Spleen (tissue), 11 donors: Measurements from ENCODE around the gene EZR. TPM values are rescaled to one million over a fixed set of nuclear protein-coding genes. Genes with fewer than 3 reads are reported as not detected.

Experiments
- DNase-seq: peaks from one replicate; pipeline ENCODE4 v3.0.0-alpha.2; 2020
- H3K27ac ChIP-seq, 8 donors: fragments of 200-600 bp; sonication (generic) in 7 of 8; 1 replicate in 4 of 8; 2 replicates in 4 of 8; pipeline versions ENCODE4 v1.5.0 to v1.8.0; 2016 to 2021; ENCODE audit warnings: inconsistent platforms in 4 of 8, mild to moderate bottlenecking in 4 of 8, moderate library complexity in 1 of 8
- H3K27me3 ChIP-seq, 7 donors: fragments of 200-600 bp; sonication (generic) in 6 of 7; replicated peaks in 1 of 7; 1 replicate in 4 of 7; 2 replicates in 3 of 7; pipeline versions ENCODE4 v1.5.0 to v1.8.0; 2016 to 2021; ENCODE audit warnings: inconsistent platforms in 3 of 7, mild to moderate bottlenecking in 1 of 7
- H3K36me3 ChIP-seq, 6 donors: fragments of 200-600 bp; sonication (generic) in 5 of 6; 1 replicate in 4 of 6; 2 replicates in 2 of 6; pipeline versions ENCODE4 v1.5.0 to v1.8.0; 2016 to 2021; ENCODE audit warnings: inconsistent platforms in 2 of 6
- H3K4me1 ChIP-seq, 6 donors: fragments of 200-600 bp; sonication (generic) in 5 of 6; 1 replicate in 3 of 6; 2 replicates in 3 of 6; pipeline versions ENCODE4 v1.5.0 to v1.8.0; 2016 to 2021; ENCODE audit warnings: inconsistent platforms in 3 of 6
- H3K4me3 ChIP-seq, 8 donors: fragments of 200-600 bp; sonication (generic) in 7 of 8; 1 replicate in 4 of 8; 2 replicates in 4 of 8; pipeline versions ENCODE4 v1.5.0 to v1.8.0; 2016 to 2021; ENCODE audit warnings: inconsistent platforms in 4 of 8, mild to moderate bottlenecking in 4 of 8, moderate library complexity in 2 of 8
- H3K9me3 ChIP-seq, 8 donors: fragments of 200-600 bp; sonication (generic) in 7 of 8; 1 replicate in 4 of 8; 2 replicates in 4 of 8; pipeline versions ENCODE4 v1.5.0 to v1.8.0; 2016 to 2021; ENCODE audit warnings: inconsistent platforms in 4 of 8
- POLR2A ChIP-seq, 3 donors: fragments of 450-650 bp; IDR thresholded peaks; one replicate each; pipeline ENCODE4 v1.5.1; 2017; ENCODE audit warnings: antibody characterized with exemption in 3 of 3, mild to moderate bottlenecking in 1 of 3
- POLR2AphosphoS5 ChIP-seq, 3 donors: sonication (generic); formaldehyde crosslinking; IDR thresholded peaks; one replicate each; pipeline ENCODE4 v1.5.1; 2017; ENCODE audit warnings: antibody characterized with exemption in 3 of 3
- WGBS, 5 donors: extraction: QIAGEN DNeasy Blood & Tissue Kit in 3 of 5; methylation state at CpG; one replicate each; pipeline versions ENCODE4 v1.1.5 to v1.1.7; 2013 to 2018; 5-methylcytosine and 5-hydroxymethylcytosine counted together
- intact Hi-C: fragments of 100-400 bp; cut with DNase I; formaldehyde crosslinking; loops from one replicate; pipeline ENCODE4 v1.15.0; 2023; ENCODE audit warnings: low total_unique reads
- polyA plus RNA-seq, 3 donors: library from polyadenylated mRNA; stranded (reverse); fragments of 200-250 nt; gene quantifications; one replicate each; pipeline ENCODE4 v1.2.1, GENCODE V29; 2013
- total RNA-seq, 7 donors: library from RNA; depleted of rRNA in 3 of 7; stranded (reverse); fragments of >200 nt in 3 of 7; fragmentation: NEBNext Ultra II Directional in 4 of 7; extraction: Animal tissue kit (Norgen Biotek cat#: 25700) in 4 of 7; gene quantifications; one replicate each; pipeline versions ENCODE4 v1.1.0 to v1.2.1, GENCODE V29; 2016 to 2021
- TF ChIP-seq, protein P1 (sequence below), 11 experiments: fragments of 200-600 bp in 7 of 11; fragments of 450-650 bp in 4 of 11; sonication (generic) in 4 of 11; IDR thresholded peaks in 8 of 11; conservative IDR thresholded peaks in 3 of 11; 1 replicate in 7 of 11; 2 replicates in 4 of 11; pipeline versions ENCODE4 v1.4.0 to v1.8.0; 2016 to 2021; ENCODE audit warnings: antibody characterized with exemption in 11 of 11, inconsistent platforms in 4 of 11, mild to moderate bottlenecking in 1 of 11
- donor health status: healthy with polysubstance abuse.
- donor health status: DM: no; HTN: no; CAD: no; lungs with moderate emphysema.
- donor health status: DM: no; HTN: no; CAD: no.
- donor health status: Bipolar disorder and iron deficiency.
- donor health status: healthy.
- donor health status: DM: no; HTN: no; CAD: no.
- donor health status: DM: yes; HTN: yes; CAD: no.

Gene EZR
- total and polyA plus RNA-seq, 10 donors, result 78.0 to 153 (median 114) TPM

DNA sequence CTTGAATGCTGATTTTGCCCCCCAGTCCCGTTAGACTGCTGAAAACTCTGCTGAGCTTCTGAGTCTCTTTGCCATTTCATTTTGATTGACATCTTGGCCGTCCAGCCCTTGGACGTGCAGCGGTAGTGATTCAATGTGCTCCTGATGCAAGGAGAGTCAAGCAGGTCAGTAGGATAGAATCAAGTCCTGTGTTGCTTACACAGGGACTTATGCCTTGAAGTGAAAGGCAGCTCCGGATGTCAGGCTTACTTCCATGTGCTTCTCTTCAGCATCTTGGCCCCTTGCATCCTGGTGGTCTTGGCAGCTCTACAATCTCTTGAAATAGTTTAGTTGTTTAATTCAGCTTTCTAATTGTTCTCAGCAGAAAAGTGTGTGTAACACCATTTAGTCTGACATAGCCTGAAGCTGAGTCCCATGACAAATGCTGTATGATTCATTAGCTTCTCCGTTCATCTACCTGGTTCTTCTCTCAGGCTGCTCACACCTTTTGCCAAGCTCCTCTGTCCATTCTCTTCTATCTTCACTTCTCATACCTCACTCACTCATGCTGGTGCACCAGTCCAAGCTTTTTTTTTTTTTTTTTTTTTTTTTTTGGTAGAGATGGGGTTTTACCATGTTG, 76.0 kb downstream of the EZR start:
- no peak overlapping the region for H3K4me3 ChIP-seq
- no peaks in the 10 kb centered on the region for H3K4me1 ChIP-seq
- intact Hi-C loops, result no loop called here
- no peaks in the 10 kb centered on the region for H3K27me3 ChIP-seq
- DNase-seq, result no peak
- H3K27ac ChIP-seq, result no peak overlapping the region
- H3K9me3 ChIP-seq, result peaks cover 0 to 22% (median 18%) of the 10 kb centered on the region in 8 donors
- TF ChIP-seq POLR2A (IDR thresholded peaks at IDR 0.05) (no peak), POLR2AphosphoS5 (IDR thresholded peaks at IDR 0.05) (no peak)
- TF ChIP-seq, protein P1, sequence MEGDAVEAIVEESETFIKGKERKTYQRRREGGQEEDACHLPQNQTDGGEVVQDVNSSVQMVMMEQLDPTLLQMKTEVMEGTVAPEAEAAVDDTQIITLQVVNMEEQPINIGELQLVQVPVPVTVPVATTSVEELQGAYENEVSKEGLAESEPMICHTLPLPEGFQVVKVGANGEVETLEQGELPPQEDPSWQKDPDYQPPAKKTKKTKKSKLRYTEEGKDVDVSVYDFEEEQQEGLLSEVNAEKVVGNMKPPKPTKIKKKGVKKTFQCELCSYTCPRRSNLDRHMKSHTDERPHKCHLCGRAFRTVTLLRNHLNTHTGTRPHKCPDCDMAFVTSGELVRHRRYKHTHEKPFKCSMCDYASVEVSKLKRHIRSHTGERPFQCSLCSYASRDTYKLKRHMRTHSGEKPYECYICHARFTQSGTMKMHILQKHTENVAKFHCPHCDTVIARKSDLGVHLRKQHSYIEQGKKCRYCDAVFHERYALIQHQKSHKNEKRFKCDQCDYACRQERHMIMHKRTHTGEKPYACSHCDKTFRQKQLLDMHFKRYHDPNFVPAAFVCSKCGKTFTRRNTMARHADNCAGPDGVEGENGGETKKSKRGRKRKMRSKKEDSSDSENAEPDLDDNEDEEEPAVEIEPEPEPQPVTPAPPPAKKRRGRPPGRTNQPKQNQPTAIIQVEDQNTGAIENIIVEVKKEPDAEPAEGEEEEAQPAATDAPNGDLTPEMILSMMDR (IDR thresholded peaks at IDR 0.05 in 8 of 11, conservative IDR thresholded peaks at IDR 0.05 in 3 of 11), result no peak
- WGBS, 5 donors, result 90 to 95% (median 94%) methylated on average over 6 of the region's 6 CpGs
- H3K36me3 ChIP-seq, result peaks cover 0 to 77% (median 14%) of the 10 kb centered on the region in 6 donors

DNA sequence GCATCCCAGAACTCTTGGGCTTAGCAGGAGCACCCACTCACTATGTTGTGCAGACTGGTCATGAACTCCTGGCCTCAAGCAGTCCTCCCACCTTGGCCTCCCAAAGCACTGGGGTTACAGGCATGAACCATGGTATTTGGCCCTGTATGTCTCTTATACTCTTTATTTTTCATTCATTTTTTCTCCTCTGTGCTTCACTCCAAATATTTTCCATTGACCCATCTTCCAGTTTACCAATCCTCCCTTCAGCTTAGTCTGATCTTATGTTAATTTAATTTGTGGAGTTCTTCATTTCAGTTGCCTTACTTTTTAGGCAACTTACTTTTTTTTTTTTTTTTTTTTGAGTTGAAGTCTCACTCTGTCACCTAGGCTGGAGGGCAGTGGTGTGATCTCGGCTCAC, 79.5 kb downstream of the EZR start:
- TF ChIP-seq, protein P1 (IDR thresholded peaks at IDR 0.05 in 8 of 11, conservative IDR thresholded peaks at IDR 0.05 in 3 of 11), result no peak
- TF ChIP-seq POLR2AphosphoS5 (IDR thresholded peaks at IDR 0.05) (no peak), POLR2A (IDR thresholded peaks at IDR 0.05) (no peak)
- intact Hi-C loops, result no loop called here
- Histone ChIP-seq H3K9me3 (peaks cover 0 to 25% (median 18%) of the 10 kb centered on the region in 8 donors), H3K27ac (no peak overlapping the region), H3K36me3 (peaks cover 0 to 72% (median 4%) of the 10 kb centered on the region in 6 donors), H3K27me3 (no peaks in the 10 kb centered on the region), H3K4me3 (no peak overlapping the region), H3K4me1 (peaks cover 0 to 4% (median 0%) of the 10 kb centered on the region in 6 donors)
- 94 to 100% (median 100%) methylated on average over 1 of the region's 1 CpG for WGBS, 5 donors
- no peak for DNase-seq

DNA sequence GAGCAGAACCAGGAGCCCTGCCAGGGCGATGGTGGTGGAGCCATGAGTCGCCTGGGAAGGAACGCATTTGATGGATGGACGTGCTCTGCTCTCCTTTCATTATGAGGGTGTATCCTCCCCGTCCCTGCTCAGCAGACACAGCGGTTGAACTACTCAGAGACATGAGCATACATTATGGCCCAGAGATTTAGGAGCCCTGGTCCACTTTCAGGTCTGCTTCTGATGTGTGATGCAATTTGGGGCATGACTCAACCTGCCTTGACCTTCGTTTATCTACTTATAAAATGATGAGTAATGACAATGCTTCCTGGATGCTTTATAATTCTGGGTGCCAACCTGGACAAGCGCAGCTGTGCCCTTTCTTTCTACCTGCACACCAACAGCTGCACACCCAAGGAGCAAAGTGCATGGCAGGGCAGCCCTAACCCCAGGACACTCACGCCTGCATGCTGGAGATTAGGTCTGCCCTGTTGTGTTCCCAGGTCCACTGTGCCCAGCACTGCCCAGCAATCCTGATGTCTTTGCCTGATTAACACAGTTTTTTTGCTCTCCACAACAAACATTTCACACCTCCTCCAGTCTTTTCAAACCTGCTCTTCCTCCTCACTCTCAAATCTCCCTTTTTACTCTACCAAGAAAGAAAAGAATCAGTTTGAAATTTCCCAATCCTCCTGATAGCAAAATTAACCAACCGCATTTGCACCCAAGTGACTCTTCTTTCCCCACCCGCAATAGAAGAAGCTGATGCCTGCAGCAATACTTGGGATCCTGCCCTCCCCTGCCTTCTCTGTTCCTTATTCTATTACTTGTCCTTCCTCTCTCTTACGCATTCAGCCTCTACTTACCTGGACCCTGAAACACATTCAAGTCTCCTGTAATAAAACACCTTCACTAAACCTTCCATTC, 81.2 kb downstream of the EZR start:
- H3K27ac ChIP-seq, result no peak overlapping the region

More for the DNA sequence above, 81.2 kb downstream of the EZR start:
- H3K4me3 ChIP-seq, result no peak overlapping the region
- H3K9me3 ChIP-seq, result peaks cover 0 to 41% (median 33%) of the 10 kb centered on the region in 8 donors
- no peak for TF ChIP-seq POLR2AphosphoS5 (IDR thresholded peaks at IDR 0.05)
- TF ChIP-seq POLR2A (IDR thresholded peaks at IDR 0.05), result no peak
- TF ChIP-seq, protein P1 (IDR thresholded peaks at IDR 0.05 in 8 of 11, conservative IDR thresholded peaks at IDR 0.05 in 3 of 11), result no peak
- WGBS, 5 donors, result 83 to 88% (median 86%) methylated on average over 12 of the region's 12 CpGs
- H3K4me1 ChIP-seq, result peaks cover 0 to 4% (median 0%) of the 10 kb centered on the region in 6 donors
- DNase-seq, result no peak
- peaks cover 0 to 82% (median 4%) of the 10 kb centered on the region in 6 donors for H3K36me3 ChIP-seq
- no peaks in the 10 kb centered on the region for H3K27me3 ChIP-seq
- intact Hi-C loops, result no loop called here
